ENCODE results near the gene PARK7.
A peak's percentile ranks its signal among the peaks of the same experiment; 100 is the strongest.

The PARK7 gene

GRCh38 chr1:8013800-8014199, 52.3 kb downstream of the PARK7 start:
- Histone ChIP-seq H3K4me3 (replicated peaks; ENCODE audit: insufficient read depth, low read length) (no peak overlapping the region), H3K27ac (replicated peaks) (no peak overlapping the region)
- TF ChIP-seq, protein P1, sequence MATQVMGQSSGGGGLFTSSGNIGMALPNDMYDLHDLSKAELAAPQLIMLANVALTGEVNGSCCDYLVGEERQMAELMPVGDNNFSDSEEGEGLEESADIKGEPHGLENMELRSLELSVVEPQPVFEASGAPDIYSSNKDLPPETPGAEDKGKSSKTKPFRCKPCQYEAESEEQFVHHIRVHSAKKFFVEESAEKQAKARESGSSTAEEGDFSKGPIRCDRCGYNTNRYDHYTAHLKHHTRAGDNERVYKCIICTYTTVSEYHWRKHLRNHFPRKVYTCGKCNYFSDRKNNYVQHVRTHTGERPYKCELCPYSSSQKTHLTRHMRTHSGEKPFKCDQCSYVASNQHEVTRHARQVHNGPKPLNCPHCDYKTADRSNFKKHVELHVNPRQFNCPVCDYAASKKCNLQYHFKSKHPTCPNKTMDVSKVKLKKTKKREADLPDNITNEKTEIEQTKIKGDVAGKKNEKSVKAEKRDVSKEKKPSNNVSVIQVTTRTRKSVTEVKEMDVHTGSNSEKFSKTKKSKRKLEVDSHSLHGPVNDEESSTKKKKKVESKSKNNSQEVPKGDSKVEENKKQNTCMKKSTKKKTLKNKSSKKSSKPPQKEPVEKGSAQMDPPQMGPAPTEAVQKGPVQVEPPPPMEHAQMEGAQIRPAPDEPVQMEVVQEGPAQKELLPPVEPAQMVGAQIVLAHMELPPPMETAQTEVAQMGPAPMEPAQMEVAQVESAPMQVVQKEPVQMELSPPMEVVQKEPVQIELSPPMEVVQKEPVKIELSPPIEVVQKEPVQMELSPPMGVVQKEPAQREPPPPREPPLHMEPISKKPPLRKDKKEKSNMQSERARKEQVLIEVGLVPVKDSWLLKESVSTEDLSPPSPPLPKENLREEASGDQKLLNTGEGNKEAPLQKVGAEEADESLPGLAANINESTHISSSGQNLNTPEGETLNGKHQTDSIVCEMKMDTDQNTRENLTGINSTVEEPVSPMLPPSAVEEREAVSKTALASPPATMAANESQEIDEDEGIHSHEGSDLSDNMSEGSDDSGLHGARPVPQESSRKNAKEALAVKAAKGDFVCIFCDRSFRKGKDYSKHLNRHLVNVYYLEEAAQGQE (IDR thresholded peaks at IDR 0.05; ENCODE audit: insufficient replicate concordance, low read depth): no peak
- no peak for TF ChIP-seq CTCF (IDR thresholded peaks at IDR 0.05; ENCODE audit: insufficient read depth, low read length)
- TF ChIP-seq POLR2AphosphoS5 (IDR thresholded peaks at IDR 0.05; ENCODE audit: low read depth): no peak
- TF ChIP-seq GABPA (IDR thresholded peaks at IDR 0.05; ENCODE audit: low read depth): no peak
- no peak for TF ChIP-seq SPI1 (IDR thresholded peaks at IDR 0.05; ENCODE audit: borderline replicate concordance, low read depth)

DNA sequence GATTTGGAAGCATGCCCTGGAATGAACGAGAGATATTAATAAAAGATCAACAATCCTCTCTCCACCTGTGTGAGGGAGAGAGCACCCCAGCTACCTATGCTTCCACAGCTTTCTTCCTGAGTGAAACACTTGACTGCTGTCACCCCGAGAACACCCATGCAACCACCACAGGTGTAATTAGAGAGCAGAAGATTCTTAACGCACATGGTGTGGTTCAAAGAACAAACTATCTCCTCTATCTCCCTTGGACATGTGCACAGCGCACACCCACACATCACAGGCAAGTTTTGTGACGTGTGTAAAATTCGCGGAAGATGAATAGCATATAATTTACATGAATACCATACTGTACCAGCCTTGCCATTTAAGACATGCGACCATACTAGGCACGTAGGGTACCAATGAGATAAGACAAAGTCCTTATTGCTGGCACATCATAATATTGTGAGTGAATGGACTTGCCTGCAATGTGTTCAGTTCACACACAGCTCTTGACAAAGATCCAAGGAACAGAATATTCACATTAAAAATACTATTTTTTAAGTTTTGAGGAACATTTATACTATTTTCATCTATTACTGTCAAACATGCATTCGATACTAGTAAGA, 53.0 kb downstream of the PARK7 start:
- Histone ChIP-seq H3K27me3 (ENCODE audit: insufficient read depth, poor library complexity, severe bottlenecking) (no peaks in the 10 kb centered on the region), H3K4me3 (replicated peaks; ENCODE audit: insufficient read depth, low read length) (no peak overlapping the region), H3K27ac (replicated peaks) (no peak overlapping the region)
- TF ChIP-seq, protein P1 (IDR thresholded peaks at IDR 0.05; ENCODE audit: insufficient replicate concordance, low read depth): no peak
- no peak for TF ChIP-seq SPI1 (IDR thresholded peaks at IDR 0.05; ENCODE audit: borderline replicate concordance, low read depth)
- no peak for TF ChIP-seq POLR2AphosphoS5 (IDR thresholded peaks at IDR 0.05; ENCODE audit: low read depth)
- no peak for TF ChIP-seq CTCF (IDR thresholded peaks at IDR 0.05; ENCODE audit: insufficient read depth, low read length)
- no peak for TF ChIP-seq GABPA (IDR thresholded peaks at IDR 0.05; ENCODE audit: low read depth)
- DNase-seq (ENCODE audit: low read depth in 1 of 2, low spot score in 1 of 2): no peak

More at GRCh38 chr1:8013800-8014199, 52.3 kb downstream of the PARK7 start:
- no peak for DNase-seq (ENCODE audit: low read depth in 1 of 2, low spot score in 1 of 2)
- no peaks in the 10 kb centered on the region for H3K27me3 ChIP-seq (ENCODE audit: insufficient read depth, poor library complexity, severe bottlenecking)

GRCh38 chr1:8015036-8015808, 53.7 kb downstream of the PARK7 start:
- Histone ChIP-seq H3K27me3 (ENCODE audit: insufficient read depth, poor library complexity, severe bottlenecking) (no peaks in the 10 kb centered on the region), H3K4me3 (replicated peaks; ENCODE audit: insufficient read depth, low read length) (no peak overlapping the region), H3K27ac (replicated peaks) (no peak overlapping the region)
- TF ChIP-seq, protein P1 (IDR thresholded peaks at IDR 0.05; ENCODE audit: insufficient replicate concordance, low read depth): no peak
- TF ChIP-seq GABPA (IDR thresholded peaks at IDR 0.05; ENCODE audit: low read depth): no peak
- 0 out of 2 replicates have a peak, but pooled peaks have one; percentile 12 for TF ChIP-seq SPI1 (IDR thresholded peaks at IDR 0.05; ENCODE audit: borderline replicate concordance, low read depth)
- TF ChIP-seq CTCF (IDR thresholded peaks at IDR 0.05; ENCODE audit: insufficient read depth, low read length): peak; percentile 42
- peak; percentile 14 to 42 for DNase-seq (ENCODE audit: low read depth in 1 of 2, low spot score in 1 of 2)
